HG02852 (cell line): ENCODE results near the gene ACAP2.
"Not testable (repeated sequence)": the region's sequence is repeated elsewhere in the genome, so short reads cannot be mapped to it uniquely, and the experiment has no call there.

ENCODE experiments used
- ATAC-seq: cut with Tn5 transposase; IDR thresholded peaks from one replicate; pipeline ENCODE4 v1.9.1; 2021; ENCODE audit warnings: mild to moderate bottlenecking, moderate library complexity; ENCODE audit not compliant: unreplicated experiment

Gene ACAP2

DNA sequence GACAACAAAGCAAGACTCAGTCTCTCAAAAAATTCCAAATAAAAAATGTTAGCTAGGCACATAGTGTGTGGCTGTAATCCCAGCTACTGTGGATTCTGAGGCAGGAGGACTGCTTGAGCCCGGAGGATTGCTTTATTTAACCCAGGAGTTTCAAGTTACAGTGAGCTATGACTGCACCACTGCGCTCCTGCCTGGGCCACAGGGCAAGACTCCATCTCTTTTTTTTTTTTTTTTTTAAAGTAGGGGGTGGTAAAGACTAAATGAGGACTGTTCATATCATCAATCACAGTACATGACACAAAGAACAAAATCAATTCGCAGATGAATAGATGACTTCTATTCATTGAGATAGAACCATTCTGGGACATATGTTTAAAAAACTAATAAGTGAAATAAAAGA, 48.1 kb downstream of the ACAP2 start:
- ATAC-seq, result peak; percentile 32

GRCh38 chr3:195394024-195394423, 48.8 kb downstream of the ACAP2 start:
- peak; percentile 86 for ATAC-seq

DNA sequence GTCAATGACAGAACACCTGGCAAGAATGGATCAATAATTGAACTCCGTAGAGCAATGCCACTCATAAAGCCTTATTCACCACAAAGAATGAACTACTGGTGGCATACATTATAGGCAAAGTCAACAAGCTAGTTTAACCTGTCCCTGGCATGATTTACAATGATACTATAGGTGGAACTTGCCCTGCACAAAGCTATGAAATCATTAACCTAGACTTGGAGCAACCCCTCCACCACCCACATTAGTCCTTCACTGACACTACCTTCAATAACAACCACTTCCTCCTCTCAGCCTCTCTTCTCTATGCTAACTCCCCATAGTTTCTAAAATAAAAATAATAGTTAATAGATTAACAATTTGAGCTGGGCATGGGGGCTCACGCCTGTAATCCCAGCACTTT, 54.4 kb downstream of the ACAP2 start:
- ATAC-seq, result no peak

GRCh38 chr3:195386739-195387138, 56.1 kb downstream of the ACAP2 start:
- no peak for ATAC-seq

DNA sequence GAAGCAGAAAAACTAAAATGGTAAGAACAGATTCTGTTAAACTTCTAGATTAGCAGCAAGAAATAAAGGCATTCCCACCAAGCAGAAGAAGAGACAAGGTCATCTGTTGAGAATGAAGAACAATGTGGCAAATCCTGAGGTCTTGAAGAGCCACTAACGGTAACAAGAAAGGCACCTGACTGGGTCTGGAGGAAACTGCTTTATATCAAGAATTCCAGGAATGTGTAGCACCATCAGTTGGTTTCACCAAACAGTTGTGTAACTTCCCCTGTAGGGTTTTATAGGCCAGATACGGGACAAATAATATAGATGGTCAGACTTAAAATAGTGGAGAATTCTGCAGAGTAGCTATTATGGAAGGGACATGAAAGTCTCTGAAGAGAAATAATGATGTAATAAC, 57.3 kb downstream of the ACAP2 start:
- no peak for ATAC-seq

DNA sequence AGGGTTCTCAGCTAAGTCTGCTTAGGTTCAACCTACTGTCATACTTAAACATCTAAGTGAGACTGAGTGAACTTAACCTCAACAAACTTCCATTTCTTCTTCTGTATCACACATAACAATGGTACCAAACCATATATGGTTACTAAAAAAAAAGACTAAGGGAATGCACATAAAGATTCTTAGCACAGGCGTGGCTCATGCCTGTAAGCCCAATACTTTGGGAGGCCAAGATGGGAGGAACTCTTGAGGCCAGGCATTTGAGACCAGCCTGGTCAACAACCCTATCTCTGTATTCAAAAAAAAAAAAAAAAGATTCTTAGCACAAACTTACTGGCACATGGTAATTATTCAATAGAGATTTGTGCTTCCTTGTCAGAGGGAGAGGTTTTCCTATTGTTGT, 57.9 kb downstream of the ACAP2 start:
- ATAC-seq, result no peak

- no peak for ATAC-seq
These were observed 70.6 kb downstream of the ACAP2 start for GRCh38 chr3:195372220-195372619.

- ATAC-seq, result no peak
These were observed 76.5 kb downstream of the ACAP2 start for GRCh38 chr3:195366200-195366925.

- no peak for ATAC-seq
These were observed 77.4 kb downstream of the ACAP2 start for GRCh38 chr3:195365371-195365770.

- ATAC-seq, result not testable (repeated sequence)
These were observed 85.0 kb downstream of the ACAP2 start for GRCh38 chr3:195357797-195358196.

DNA sequence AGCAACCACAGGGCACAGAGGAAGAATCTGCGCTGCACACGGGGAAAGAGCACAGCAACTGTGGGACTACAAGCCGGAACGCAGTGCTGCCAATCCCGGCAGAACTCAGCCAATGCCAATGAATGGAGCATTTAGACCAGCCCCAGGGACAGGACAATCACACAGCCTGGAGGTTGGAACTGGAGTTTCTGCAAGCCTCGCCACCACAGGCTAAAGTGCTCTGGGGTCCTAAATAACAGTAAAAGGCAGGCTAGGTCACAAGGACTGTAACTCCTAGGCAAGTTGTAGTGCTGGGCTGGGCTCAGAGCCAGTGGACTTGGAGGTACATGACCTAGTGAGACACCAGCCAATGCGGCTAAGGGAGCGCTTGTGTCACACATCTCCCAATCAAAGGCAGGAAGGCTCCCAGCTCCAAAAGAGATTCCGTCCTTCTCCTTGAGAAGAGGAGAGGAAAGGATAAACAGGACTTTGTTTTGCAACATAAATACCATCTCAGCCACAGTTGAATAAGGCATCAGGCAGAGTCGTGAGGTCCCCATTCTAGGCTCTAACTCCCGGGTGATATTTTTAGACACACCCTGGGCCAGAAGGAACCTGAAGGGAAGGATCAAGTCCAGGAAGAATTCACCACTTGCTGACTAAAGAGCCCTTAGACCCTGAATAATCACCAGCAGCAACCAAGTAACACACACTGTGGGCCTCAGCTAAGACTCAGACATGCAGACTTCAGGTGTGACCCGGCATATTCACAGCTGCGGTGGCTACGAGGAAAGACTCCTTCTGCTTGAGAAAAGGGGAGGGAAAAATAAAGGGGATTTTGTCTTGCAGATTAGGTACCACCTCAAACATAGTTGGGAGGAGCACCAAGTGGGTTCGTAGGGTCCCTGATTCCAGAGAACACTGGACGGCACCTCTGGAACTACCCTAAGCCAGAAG, 86.4 kb downstream of the ACAP2 start:
- ATAC-seq, result no peak

GRCh38 chr3:195354009-195354408, 88.8 kb downstream of the ACAP2 start:
- ATAC-seq, result not testable (repeated sequence)

DNA sequence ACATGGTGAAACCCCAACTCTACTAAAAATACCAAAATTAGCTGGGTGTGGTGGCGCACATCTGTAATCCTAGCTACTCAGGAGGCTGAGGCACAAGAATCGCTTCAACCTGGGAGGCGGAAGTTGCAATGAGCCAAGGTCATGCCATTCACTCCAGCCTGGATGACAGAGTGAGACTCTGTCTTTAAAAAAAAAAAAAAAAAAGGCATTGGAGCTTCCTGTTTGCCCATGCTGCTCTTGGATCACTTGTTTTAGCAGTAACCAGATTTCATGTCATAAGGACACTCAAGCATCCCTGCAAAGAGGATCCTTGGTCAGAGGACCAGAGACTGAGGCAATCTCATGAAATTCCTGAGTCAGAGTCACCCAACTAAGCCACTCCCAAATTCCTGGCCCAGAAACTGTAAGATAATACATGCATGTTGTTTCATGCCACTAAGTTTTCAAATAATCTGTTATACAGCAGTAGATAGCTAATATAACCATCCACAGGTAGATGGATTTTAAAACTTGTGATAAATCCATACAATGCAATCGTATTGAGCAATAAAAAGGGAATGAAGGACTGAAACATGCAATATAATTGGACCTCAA, 89.8 kb downstream of the ACAP2 start:
- no peak for ATAC-seq

DNA sequence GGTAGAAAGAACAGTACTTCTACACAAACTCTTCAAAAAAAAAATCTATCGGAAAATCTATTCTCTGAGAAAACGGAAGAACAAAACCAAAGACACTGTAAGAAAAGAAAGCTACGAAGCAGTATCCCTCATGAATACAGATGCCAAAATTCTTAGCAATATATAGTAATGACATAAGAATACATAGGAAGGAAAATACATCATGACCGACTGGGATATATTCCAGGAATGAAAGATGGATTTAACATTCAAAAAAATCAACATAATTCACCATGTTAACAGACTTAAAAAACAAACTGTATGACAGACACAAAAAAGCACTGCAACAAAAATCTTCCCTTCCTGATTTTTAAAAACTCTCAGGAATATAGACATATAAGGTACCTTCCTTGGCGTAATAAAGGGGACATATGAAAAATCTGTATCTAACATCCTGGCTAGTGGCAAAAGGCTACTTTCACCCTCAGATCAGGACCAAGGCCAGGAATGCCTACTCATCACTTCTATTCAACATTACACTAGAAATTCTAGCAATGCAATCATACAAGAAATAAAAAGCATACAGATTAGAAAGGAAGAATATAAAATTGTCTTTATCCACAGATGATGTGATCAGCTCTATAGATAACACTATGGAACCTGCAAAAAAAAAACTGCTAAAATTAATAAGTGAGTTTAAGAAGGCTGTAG, 94.2 kb downstream of the ACAP2 start:
- no peak for ATAC-seq

DNA sequence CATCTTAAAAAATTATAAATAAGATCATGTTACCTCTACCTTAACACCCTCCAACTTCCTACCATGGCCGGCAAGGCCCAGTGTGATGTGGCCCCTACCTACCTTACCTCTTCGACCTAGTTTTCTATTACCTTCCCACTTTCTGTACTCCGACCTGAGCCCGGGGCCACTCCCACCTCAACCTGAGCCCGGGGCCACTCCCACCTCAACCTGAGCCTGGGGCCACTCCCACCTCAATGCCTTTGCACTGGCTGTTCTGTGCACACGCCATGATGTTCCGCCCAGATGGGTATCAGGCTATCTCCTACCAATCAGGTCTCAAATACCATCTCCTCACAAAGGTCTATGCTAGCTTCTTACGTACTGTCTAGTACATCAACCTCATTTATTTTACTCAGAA, 105.1 kb downstream of the ACAP2 start:
- no peak for ATAC-seq

GRCh38 chr3:195334967-195335366, 107.9 kb downstream of the ACAP2 start:
- ATAC-seq, result no peak

DNA sequence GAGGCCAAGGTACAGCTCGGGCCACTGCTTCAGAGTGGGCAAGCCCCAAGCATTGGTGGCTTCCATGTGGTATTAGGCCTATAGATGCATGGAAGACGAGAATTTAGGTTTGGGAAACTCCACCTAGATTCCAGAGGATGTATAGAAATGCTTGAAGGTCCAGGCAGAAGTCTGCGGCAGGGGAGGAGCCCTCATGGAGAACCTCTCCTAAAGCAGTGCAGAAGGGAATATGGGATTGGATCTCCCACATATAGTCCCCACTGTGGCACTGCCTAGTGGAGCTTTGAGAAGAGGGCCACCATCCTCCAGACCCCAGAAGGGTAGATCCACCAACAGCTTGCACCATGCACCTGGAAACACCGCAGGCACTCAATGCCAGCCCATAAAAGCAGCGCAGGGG, 123.8 kb downstream of the ACAP2 start:
- ATAC-seq, result no peak

DNA sequence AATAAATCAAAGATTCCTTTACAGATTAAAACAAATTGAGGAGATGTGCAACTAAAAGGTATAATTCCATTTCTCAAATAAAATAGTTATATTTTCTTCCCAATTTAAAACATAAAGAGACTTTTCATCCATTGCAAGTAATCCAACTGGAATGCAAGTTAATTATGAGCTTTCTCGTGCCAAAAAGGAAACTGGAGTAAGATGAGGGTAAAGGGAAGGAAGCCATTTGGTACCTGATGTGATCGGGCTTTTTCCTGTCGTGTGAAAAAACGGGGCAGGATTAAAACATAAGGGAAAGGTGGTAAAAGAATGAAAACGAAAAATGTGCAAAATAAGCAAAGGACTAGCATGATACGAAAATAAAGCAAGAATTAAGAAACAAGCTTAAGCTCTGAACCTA, 130.1 kb downstream of the ACAP2 start:
- no peak for ATAC-seq

DNA sequence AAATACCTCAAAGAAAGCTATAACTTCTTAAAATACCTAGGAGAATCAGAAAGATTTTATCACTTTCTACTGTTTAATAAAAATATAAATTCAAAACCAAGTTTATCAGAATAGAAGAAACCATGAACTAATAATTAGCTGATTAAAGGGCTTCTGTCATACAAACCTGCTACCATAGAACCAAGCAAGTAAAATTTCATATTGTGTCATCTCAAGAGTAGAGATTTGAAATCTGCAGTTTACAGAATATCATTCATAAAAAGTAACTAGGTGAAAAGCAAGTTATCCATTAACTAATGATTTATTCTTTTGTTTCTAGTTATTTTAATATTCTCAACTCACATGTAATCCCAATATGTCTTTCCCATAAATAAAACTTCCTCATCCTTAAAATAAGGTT, 135.1 kb downstream of the ACAP2 start:
- no peak for ATAC-seq

GRCh38 chr3:195306369-195306768, 136.5 kb downstream of the ACAP2 start:
- no peak for ATAC-seq

DNA sequence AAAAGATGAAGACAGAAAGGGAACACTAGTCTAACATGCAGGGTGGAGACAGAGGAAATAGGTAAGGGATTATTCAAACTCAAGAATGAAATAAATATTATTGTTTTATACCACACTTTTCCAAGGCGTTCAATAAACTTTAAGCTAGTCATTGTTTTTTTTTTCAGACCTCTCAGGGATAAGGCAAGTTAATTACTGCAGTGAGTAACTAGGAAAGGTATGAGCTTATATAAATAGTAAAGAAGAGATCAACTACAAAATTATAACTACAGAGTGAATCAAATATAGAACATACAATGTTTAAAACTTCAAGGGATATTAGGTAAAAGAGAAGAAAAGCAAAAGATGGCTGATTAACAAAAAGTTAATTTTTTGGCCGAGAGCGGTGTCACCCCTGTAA, 140.4 kb downstream of the ACAP2 start:
- ATAC-seq, result no peak
